Measurements from ENCODE around the gene ID3.
A peak's percentile ranks its signal among the peaks of the same experiment; 100 is the strongest.

Gene ID3

DNA sequence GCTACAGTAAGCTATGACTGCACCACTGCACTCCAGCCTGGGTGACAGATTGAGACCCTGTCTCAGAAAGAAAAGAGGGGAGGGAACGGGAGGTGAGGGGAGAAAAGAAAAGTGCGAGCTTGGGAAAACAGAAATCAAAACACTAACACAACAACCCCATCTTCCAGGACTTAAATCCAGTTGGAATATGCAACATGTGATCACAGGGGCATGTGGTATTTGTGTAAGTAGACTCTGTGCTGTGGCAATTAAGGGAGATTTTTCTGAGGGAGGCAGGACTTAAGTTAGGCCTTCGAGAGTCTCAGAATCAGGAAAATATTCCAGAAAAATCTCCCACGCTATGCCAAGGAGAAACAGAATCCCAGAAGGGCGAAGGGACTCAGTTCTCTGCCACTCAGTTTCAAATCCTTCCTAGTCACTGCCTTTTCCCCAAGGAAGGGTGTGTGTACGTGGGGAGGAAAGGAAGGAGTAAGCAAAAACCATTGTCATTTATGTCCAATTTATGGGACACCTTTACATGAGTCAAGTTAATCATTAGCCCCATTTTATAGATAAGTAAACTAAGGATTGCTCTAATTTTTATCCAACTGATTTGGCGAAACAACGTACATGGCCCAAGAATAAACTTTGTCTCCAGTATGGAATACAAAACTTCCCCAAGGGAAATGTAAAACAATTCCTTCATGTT lies 12.3 kb downstream of the ID3 start:
- no peak for TF ChIP-seq CTCF (IDR thresholded peaks at IDR 0.05)

DNA sequence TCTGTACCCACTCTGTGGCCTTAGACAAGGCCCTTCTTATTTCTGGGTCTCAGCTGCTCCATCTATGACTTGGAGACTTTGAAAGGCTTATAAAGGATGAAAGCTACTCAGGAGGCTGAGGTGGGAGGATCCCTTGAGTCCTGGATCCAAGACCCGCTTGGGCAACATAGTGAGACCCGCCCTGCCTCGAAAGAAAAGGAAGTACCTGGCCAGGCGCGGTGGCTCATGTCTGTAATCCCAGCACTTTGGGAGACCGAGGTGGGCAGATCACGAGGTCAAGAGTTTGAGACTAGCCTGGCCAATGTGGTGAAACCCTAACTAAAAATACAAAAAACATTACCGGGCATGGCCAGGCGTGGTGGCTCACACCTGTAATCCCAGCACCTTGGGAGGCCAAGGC lies 13.4 kb downstream of the ID3 start:
- TF ChIP-seq CTCF (IDR thresholded peaks at IDR 0.05), result no peak

GRCh38 chr1:23544444-23545389 lies 14.6 kb downstream of the ID3 start:
- TF ChIP-seq CTCF (IDR thresholded peaks at IDR 0.05), result peak; percentile 64

DNA sequence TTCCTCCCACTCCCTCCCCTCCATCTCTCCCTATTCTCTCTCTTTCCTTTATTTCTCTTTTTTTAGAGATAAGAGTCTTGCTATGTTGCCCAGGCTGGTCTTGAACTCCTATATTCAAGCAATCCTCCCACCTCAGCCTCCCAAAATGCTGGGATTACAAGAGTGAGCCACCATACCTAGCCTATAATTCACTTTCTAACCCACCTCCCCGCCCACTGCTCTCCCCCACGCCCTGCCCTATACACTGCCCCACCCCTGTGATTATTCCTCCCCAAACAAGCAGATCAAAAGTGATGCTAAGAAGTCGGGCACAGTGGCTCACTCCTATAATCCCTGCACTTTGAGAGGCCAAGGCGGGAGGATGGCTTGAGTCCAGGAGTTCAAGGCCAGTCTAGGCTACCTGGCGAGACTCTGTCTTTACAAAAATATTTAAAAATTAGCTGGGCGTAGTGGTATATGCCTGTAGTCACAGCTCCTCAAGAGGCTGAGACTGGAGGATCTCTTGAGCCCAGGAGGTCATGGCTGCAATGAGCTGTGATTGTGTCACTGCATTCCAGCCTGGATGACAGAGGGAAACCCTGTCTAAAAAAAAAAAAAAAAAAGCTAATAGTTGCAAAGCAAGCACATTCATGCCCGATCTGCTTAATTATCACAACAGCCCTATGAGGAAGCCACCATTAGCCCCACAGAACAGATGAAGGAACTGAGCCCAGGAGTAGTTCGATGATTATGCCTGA lies 15.4 kb downstream of the ID3 start:
- no peak for TF ChIP-seq CTCF (IDR thresholded peaks at IDR 0.05)

GRCh38 chr1:23539698-23540266 lies 19.5 kb downstream of the ID3 start:
- peak; percentile 75 for TF ChIP-seq CTCF (IDR thresholded peaks at IDR 0.05)

DNA sequence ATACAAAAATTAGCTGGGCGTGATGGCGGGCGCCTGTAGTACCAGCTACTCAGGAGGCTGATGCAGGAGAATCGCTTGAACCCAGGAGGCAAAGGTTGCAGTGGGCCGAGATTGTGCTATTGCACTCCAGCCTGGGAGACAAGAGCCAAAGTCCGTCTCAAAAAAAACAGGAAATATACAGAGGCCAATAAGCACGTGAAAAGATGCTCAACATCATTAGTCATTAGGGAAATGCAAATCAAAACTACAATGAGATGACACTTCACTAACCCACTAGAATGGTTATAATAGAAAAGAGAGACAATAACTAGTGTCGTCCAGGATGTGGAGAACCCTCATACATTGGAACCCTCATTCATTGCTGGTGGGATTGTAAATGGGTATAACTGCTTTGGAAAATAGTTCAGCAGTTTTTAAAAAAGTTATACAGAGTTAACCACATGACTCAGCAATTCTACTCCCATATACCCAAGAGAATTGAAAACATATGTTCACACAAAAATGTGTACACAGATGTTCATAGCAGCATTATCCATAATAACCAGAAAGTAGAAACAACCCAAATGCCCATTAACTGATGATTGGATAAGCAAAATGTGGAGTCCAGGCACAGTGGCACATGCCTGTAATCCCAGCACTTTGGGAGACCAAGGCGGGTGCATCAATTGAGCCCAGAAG lies 21.9 kb downstream of the ID3 start:
- TF ChIP-seq CTCF (IDR thresholded peaks at IDR 0.05), result no peak

Measured in LNCAP (cell line).